IPS-NIHi7 (cell line): ENCODE measurements around the gene ZBTB47.
A peak's percentile ranks its signal among the peaks of the same experiment; 100 is the strongest.

Experiments
- DNase-seq: peaks from one replicate; pipeline ENCODE4 v3.0.0; 2012; ENCODE audit warnings: mixed read lengths; ENCODE audit errors: extremely low spot score

The ZBTB47 gene

GRCh38 chr3:42665050-42665878 is 11.8 kb downstream of the ZBTB47 start:
- DNase-seq, result no peak

- DNase-seq, result no peak
Observed at GRCh38 chr3:42666022-42666421, 12.5 kb downstream of the ZBTB47 start.

GRCh38 chr3:42666577-42666998 is 13.1 kb downstream of the ZBTB47 start:
- DNase-seq, result no peak

GRCh38 chr3:42667096-42667522 is 13.6 kb downstream of the ZBTB47 start:
- no peak for DNase-seq

- DNase-seq, result no peak
Observed at GRCh38 chr3:42667523-42668412, 14.3 kb downstream of the ZBTB47 start.

GRCh38 chr3:42668413-42668760 is 14.9 kb downstream of the ZBTB47 start:
- no peak for DNase-seq

GRCh38 chr3:42668793-42669217 is 15.3 kb downstream of the ZBTB47 start:
- DNase-seq, result no peak

- DNase-seq, result no peak
Observed at GRCh38 chr3:42670051-42670576, 16.6 kb downstream of the ZBTB47 start.

- DNase-seq, result no peak
Observed at GRCh38 chr3:42670670-42671069, 17.2 kb downstream of the ZBTB47 start.

GRCh38 chr3:42672515-42672914 is 19.0 kb downstream of the ZBTB47 start:
- no peak for DNase-seq

GRCh38 chr3:42673082-42673481 is 19.6 kb downstream of the ZBTB47 start:
- DNase-seq, result no peak

- no peak for DNase-seq
Observed at GRCh38 chr3:42674146-42674545, 20.6 kb downstream of the ZBTB47 start.

GRCh38 chr3:42675909-42676308 is 22.4 kb downstream of the ZBTB47 start:
- DNase-seq, result no peak

GRCh38 chr3:42678447-42678846 is 24.9 kb downstream of the ZBTB47 start:
- no peak for DNase-seq

GRCh38 chr3:42680271-42680670 is 26.8 kb downstream of the ZBTB47 start:
- no peak for DNase-seq

GRCh38 chr3:42680806-42681205 is 27.3 kb downstream of the ZBTB47 start:
- no peak for DNase-seq

GRCh38 chr3:42681361-42682038 is 28.0 kb downstream of the ZBTB47 start:
- no peak for DNase-seq

GRCh38 chr3:42682301-42683070 is 29.0 kb downstream of the ZBTB47 start:
- no peak for DNase-seq

GRCh38 chr3:42683875-42684598 is 30.5 kb downstream of the ZBTB47 start:
- peak; percentile 76 for DNase-seq

- DNase-seq, result no peak
Observed at GRCh38 chr3:42684632-42685362, 31.3 kb downstream of the ZBTB47 start.
